Esophagus squamous epithelium (tissue), 4 donors: Measurements from ENCODE around the gene HDAC3.

Experiments used
- CTCF ChIP-seq, 6 experiments: fragments of 450-650 bp in 4 of 6; fragments of 200-600 bp in 2 of 6; sonication (generic) in 2 of 6; IDR thresholded peaks; one replicate each; pipeline ENCODE4 v1.5.1; 2016 to 2019; ENCODE audit warnings: antibody characterized with exemption in 6 of 6, mild to moderate bottlenecking in 4 of 6, moderate library complexity in 4 of 6
- POLR2A ChIP-seq, 4 donors: fragments of 450-650 bp; IDR thresholded peaks; one replicate each; pipeline ENCODE4 v1.6.1; 2017; ENCODE audit warnings: antibody characterized with exemption in 4 of 4, mild to moderate bottlenecking in 4 of 4, moderate library complexity in 3 of 4

GRCh38 chr5:141605523-141606277, 30.9 kb downstream of the HDAC3 start:
- TF ChIP-seq CTCF (IDR thresholded peaks at IDR 0.05): no peak
- no peak for TF ChIP-seq POLR2A (IDR thresholded peaks at IDR 0.05)
